OCI-LY7 (cell line): ENCODE measurements around the gene RANBP3L. TPM values are rescaled to one million over a fixed set of nuclear protein-coding genes. Genes with fewer than 3 reads are reported as not detected.

Source experiments
- BruUV-seq: library from RNA; stranded (reverse); fragments of 400-500 nt; replicated peaks from 2 replicates; lab custom pipeline; 2021; lab: Mats Ljungman, UMichigan
- CTCF ChIA-PET: fragments of 300-600 bp; sonication (Branson Sonifier 250); formaldehyde crosslinking; loops from one replicate; lab custom pipeline; 2022; ENCODE audit warnings: antibody characterized with exemption; ENCODE audit not compliant: unreplicated experiment; lab: Charles Lee
- POLR2A ChIA-PET: fragments of 300-600 bp; sonication (Branson Sonifier 250); formaldehyde crosslinking; loops from one replicate; lab custom pipeline; 2022; ENCODE audit warnings: antibody characterized with exemption; lab: Charles Lee
- DNase-seq: peaks from one replicate; pipeline ENCODE4 v3.0.0-alpha.2; 2015; ENCODE audit warnings: low spot score
- H2AFZ ChIP-seq: fragments of 200-600 bp; sonication (generic), shearing (Covaris generic); 2 replicates; pipeline ENCODE4 v1.6.1; 2014; ENCODE audit warnings: mild to moderate bottlenecking, antibody characterized with exemption, low read length, moderate library complexity
- H3K27ac ChIP-seq: fragments of 200-600 bp; sonication (generic); 2 replicates; pipeline ENCODE4 v1.5.1; 2014; ENCODE audit warnings: mixed run types, low read depth, mild to moderate bottlenecking, moderate library complexity, low read length, inconsistent platforms; ENCODE audit not compliant: poor library complexity, severe bottlenecking
- H3K36me3 ChIP-seq: fragments of 200-600 bp; sonication (generic); 2 replicates; pipeline ENCODE4 v1.6.1; 2014; ENCODE audit warnings: mild to moderate bottlenecking, antibody characterized with exemption, low read length, moderate library complexity, mixed read lengths; ENCODE audit not compliant: insufficient read depth
- H3K4me1 ChIP-seq: fragments of 200-600 bp; sonication (generic); 2 replicates; pipeline ENCODE4 v1.5.1; 2014; ENCODE audit warnings: mild to moderate bottlenecking, low read length; ENCODE audit not compliant: insufficient read depth, poor library complexity, severe bottlenecking
- H3K4me2 ChIP-seq: fragments of 200-600 bp; sonication (generic); 2 replicates; pipeline ENCODE4 v1.6.1; 2014; ENCODE audit warnings: mild to moderate bottlenecking, low read length
- H3K4me3 ChIP-seq: fragments of 200-600 bp; sonication (generic); 2 replicates; pipeline ENCODE4 v1.5.1; 2014; ENCODE audit warnings: mild to moderate bottlenecking, low read depth, low read length; ENCODE audit not compliant: poor library complexity, severe bottlenecking
- H3K79me2 ChIP-seq: fragments of 200-600 bp; sonication (generic); 2 replicates; pipeline ENCODE4 v1.6.1; 2016; ENCODE audit warnings: low read depth, mild to moderate bottlenecking, low read length, moderate library complexity, mixed read lengths; ENCODE audit not compliant: insufficient read depth
- H3K9me2 ChIP-seq: fragments of 200-600 bp; sonication (generic); 2 replicates; pipeline ENCODE4 v1.6.1; 2016; ENCODE audit warnings: mild to moderate bottlenecking, low read length, mixed read lengths; ENCODE audit not compliant: insufficient read depth
- H3K9me3 ChIP-seq: fragments of 200-600 bp; sonication (generic); 2 replicates; pipeline ENCODE4 v1.6.1; 2014; ENCODE audit warnings: mild to moderate bottlenecking, mixed run types, low read length, mixed read lengths
- H4K20me1 ChIP-seq: fragments of 200-600 bp; sonication (generic); 2 replicates; pipeline ENCODE4 v1.6.1; 2014; ENCODE audit warnings: mild to moderate bottlenecking, antibody characterized with exemption, low read length, moderate library complexity, mixed read lengths; ENCODE audit not compliant: insufficient read depth
- CTCF ChIP-seq: fragments of 200-600 bp; sonication (generic); conservative IDR thresholded peaks from 2 replicates; pipeline ENCODE4 v1.5.1; 2014; ENCODE audit warnings: mild to moderate bottlenecking, antibody characterized with exemption, low read length, moderate library complexity, mixed read lengths
- EZH2phosphoT487 ChIP-seq: fragments of 200-600 bp; sonication (generic); IDR thresholded peaks from 2 replicates; pipeline ENCODE4 v1.6.1; 2018; ENCODE audit warnings: low read depth, borderline replicate concordance, mild to moderate bottlenecking, mixed run types, antibody characterized with exemption, low read length, moderate library complexity, mixed read lengths
- intact Hi-C: fragments of 100-400 bp; cut with micrococcal nuclease; formaldehyde crosslinking; loops from one replicate; pipeline ENCODE4 v1.10.0; 2022; ENCODE audit not compliant: unreplicated experiment
- total RNA-seq, 2 experiments: library from RNA; depleted of rRNA in 1 of 2; stranded (reverse); fragments of >200 nt in 1 of 2; shearing (Covaris generic) in 1 of 2; gene quantifications; 2 replicates each; pipeline ENCODE4 v1.2.3, GENCODE V29; 2014 to 2022

RANBP3L gene
- total RNA-seq, 2 experiments from 2014 or later = not detected

DNA sequence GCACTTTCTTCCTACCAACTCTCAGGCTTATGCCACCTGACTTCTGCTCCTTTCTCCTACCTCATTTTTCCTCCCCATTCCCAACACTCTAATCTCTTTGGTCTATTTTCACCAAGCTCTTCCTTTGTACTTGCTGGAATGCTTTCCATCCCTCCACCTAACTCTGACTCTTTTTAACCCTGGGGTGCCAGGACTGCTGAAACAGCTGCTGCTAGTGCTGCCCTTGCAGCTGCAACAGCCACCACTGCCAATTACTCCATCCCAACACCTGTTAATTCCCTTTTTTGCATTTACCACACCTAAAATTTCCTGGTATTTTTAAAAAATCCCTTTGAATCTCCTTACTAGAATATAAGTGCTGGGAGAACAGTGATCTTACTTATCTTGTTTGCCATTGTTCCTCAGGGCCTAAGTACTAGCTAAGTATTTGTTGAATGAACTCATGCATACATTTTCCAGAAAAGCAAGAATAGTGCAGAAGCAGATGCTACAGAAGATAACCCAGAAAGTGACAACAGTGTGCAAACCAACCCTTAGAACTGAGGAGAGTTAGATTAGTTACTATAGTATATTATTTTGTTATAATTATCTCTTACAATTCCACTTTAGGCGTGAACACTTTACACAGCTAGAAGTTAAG lies 71.4 kb downstream of the RANBP3L start:
- no peaks in the 10 kb centered on the region for H4K20me1 ChIP-seq
- H3K4me3 ChIP-seq = no peak overlapping the region
- H3K9me3 ChIP-seq = no peaks in the 10 kb centered on the region
- no peaks in the 10 kb centered on the region for H3K9me2 ChIP-seq
- H3K4me2 ChIP-seq = no peak overlapping the region
- TF ChIP-seq CTCF (no peak), EZH2phosphoT487 (no peak)
- H2AFZ ChIP-seq = no peak overlapping the region
- intact Hi-C loops = no loop called here
- H3K79me2 ChIP-seq = peaks cover 9% of the 10 kb centered on the region; the same call in 1 of the 2 replicates
- peaks cover 13% of the 10 kb centered on the region; the same call in 1 of the 2 replicates for H3K36me3 ChIP-seq
- POLR2A ChIA-PET = interaction anchor here (0.5 to 1.2 kb wide), 8 partner anchors 10 to 689 kb away, joined by 3 to 4 read pairs (median 3); partner anchors contain the start of gene NADK2
- DNase-seq = no peak
- no TSS peak for BruUV-seq
- peaks cover 8% of the 10 kb centered on the region for H3K4me1 ChIP-seq
- H3K27ac ChIP-seq = no peak overlapping the region
- CTCF ChIA-PET = interaction anchor here (0.6 kb wide), 1 partner anchor 52 kb away, joined by 3 read pairs; no protein-coding TSS in a partner anchor

- TF ChIP-seq EZH2phosphoT487 = no peak
- no peak for TF ChIP-seq CTCF
- H4K20me1 ChIP-seq = no peaks in the 10 kb centered on the region
- H3K4me3 ChIP-seq = no peak overlapping the region
- BruUV-seq = no TSS peak
- no peaks in the 10 kb centered on the region for H3K9me2 ChIP-seq
- H3K27ac ChIP-seq = no peak overlapping the region
- ChIA-PET POLR2A (interaction anchor here (0.7 to 2.4 kb wide), 3 partner anchors 8 to 102 kb away, joined by 3 to 11 read pairs (median 4); partner anchors contain the start of gene NADK2), CTCF (no interaction called here)
- no peaks in the 10 kb centered on the region; the same call in 1 of the 2 replicates for H3K79me2 ChIP-seq
- peaks cover 23% of the 10 kb centered on the region; the same call in 1 of the 2 replicates for H3K36me3 ChIP-seq
- H3K4me1 ChIP-seq = no peaks in the 10 kb centered on the region
- DNase-seq = no peak
- H2AFZ ChIP-seq = no peak overlapping the region
- H3K4me2 ChIP-seq = no peak overlapping the region
- intact Hi-C loops = no loop called here
- H3K9me3 ChIP-seq = no peaks in the 10 kb centered on the region
These were observed 73.2 kb downstream of the RANBP3L start for GRCh38 chr5:36228505-36228904.

GRCh38 chr5:36227046-36227445 lies 74.7 kb downstream of the RANBP3L start:
- H3K4me2 ChIP-seq = no peak overlapping the region
- intact Hi-C loops = no loop called here
- H3K4me1 ChIP-seq = no peaks in the 10 kb centered on the region
- H3K79me2 ChIP-seq = no peaks in the 10 kb centered on the region; the same call in 1 of the 2 replicates
- ChIA-PET CTCF (no interaction called here), POLR2A (interaction anchor here (0.7 to 2.4 kb wide), 4 partner anchors 10 to 187 kb away, joined by 3 to 11 read pairs (median 4); partner anchors contain the start of gene NADK2)
- no peaks in the 10 kb centered on the region for H3K9me2 ChIP-seq
- no peak overlapping the region for H3K27ac ChIP-seq
- DNase-seq = no peak
- TF ChIP-seq CTCF = no peak
- TF ChIP-seq EZH2phosphoT487 = no peak
- H3K4me3 ChIP-seq = no peak overlapping the region
- no peaks in the 10 kb centered on the region for H4K20me1 ChIP-seq
- peaks cover 30% of the 10 kb centered on the region for H3K36me3 ChIP-seq
- no peak overlapping the region for H2AFZ ChIP-seq
- no TSS peak for BruUV-seq
- no peaks in the 10 kb centered on the region for H3K9me3 ChIP-seq
